ENCODE data around the gene MRPL50. TPM values are rescaled to one million over a fixed set of nuclear protein-coding genes. Genes with fewer than 3 reads are reported as not detected.

MRPL50 gene
- total RNA-seq, 2 donors from 2014 or later = 9.5 to 10.1 TPM

GRCh38 chr9:101352892-101353463 is 45.4 kb downstream of the MRPL50 start:
- Histone ChIP-seq H3K4me3 (no peak overlapping the region), H3K27me3 (no peaks in the 10 kb centered on the region), H3K9me3 (no peaks in the 10 kb centered on the region), H3K4me1 (no peaks in the 10 kb centered on the region), H3K36me3 (no peaks in the 10 kb centered on the region), H3K27ac (no peak overlapping the region), H3K9ac (ENCODE audit: low read depth in 2 of 2, low read length in 2 of 2) (no peak overlapping the region)
- TF ChIP-seq, protein P1, sequence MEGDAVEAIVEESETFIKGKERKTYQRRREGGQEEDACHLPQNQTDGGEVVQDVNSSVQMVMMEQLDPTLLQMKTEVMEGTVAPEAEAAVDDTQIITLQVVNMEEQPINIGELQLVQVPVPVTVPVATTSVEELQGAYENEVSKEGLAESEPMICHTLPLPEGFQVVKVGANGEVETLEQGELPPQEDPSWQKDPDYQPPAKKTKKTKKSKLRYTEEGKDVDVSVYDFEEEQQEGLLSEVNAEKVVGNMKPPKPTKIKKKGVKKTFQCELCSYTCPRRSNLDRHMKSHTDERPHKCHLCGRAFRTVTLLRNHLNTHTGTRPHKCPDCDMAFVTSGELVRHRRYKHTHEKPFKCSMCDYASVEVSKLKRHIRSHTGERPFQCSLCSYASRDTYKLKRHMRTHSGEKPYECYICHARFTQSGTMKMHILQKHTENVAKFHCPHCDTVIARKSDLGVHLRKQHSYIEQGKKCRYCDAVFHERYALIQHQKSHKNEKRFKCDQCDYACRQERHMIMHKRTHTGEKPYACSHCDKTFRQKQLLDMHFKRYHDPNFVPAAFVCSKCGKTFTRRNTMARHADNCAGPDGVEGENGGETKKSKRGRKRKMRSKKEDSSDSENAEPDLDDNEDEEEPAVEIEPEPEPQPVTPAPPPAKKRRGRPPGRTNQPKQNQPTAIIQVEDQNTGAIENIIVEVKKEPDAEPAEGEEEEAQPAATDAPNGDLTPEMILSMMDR (IDR thresholded peaks at IDR 0.05) = no peak
- intact Hi-C loops (cut with DNase I) = no loop called here
- DNase-seq = no peak

- H3K4me1 ChIP-seq = no peaks in the 10 kb centered on the region
- intact Hi-C loops (cut with DNase I) = no loop called here
- H3K27me3 ChIP-seq = no peaks in the 10 kb centered on the region
- no peak overlapping the region for H3K27ac ChIP-seq
- no peaks in the 10 kb centered on the region for H3K36me3 ChIP-seq
- no peak overlapping the region for H3K4me3 ChIP-seq
- no peak overlapping the region for H3K9ac ChIP-seq (ENCODE audit: low read depth in 2 of 2, low read length in 2 of 2)
- TF ChIP-seq, protein P1 (IDR thresholded peaks at IDR 0.05) = no peak
- DNase-seq = no peak
- H3K9me3 ChIP-seq = no peaks in the 10 kb centered on the region
Measured at GRCh38 chr9:101350285-101350684, 48.1 kb downstream of the MRPL50 start.

GRCh38 chr9:101342595-101342994 is 55.8 kb downstream of the MRPL50 start:
- intact Hi-C loops (cut with DNase I) = no loop called here
- no peaks in the 10 kb centered on the region for H3K36me3 ChIP-seq
- H3K27me3 ChIP-seq = no peaks in the 10 kb centered on the region
- no peaks in the 10 kb centered on the region for H3K4me1 ChIP-seq
- no peak for DNase-seq
- no peak overlapping the region for H3K9ac ChIP-seq (ENCODE audit: low read depth in 2 of 2, low read length in 2 of 2)
- no peaks in the 10 kb centered on the region for H3K9me3 ChIP-seq
- H3K4me3 ChIP-seq = no peak overlapping the region
- TF ChIP-seq, protein P1 (IDR thresholded peaks at IDR 0.05) = no peak
- no peak overlapping the region for H3K27ac ChIP-seq

DNA sequence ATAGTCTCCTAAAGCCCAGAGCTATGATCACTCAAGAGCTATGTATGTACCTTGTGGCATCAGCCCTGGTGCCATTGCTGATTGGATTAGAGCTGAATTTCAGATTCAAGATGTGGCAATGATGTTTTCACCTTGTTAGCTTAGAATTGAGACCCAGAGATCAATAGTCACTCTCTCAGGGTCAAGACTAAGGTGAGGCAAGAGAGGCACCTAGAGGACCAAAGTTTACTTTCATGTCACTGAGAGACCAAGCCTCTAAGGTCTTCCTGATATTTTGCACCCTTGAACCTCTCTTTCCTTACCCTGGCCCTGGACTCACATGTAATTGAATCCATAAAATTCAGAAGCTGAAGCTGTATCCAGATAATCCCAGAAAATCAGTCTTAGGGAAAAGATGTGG is 56.5 kb downstream of the MRPL50 start:
- Histone ChIP-seq H3K27ac (no peak overlapping the region), H3K27me3 (no peaks in the 10 kb centered on the region), H3K36me3 (no peaks in the 10 kb centered on the region), H3K4me1 (no peaks in the 10 kb centered on the region), H3K9ac (ENCODE audit: low read depth in 2 of 2, low read length in 2 of 2) (no peak overlapping the region), H3K4me3 (no peak overlapping the region), H3K9me3 (no peaks in the 10 kb centered on the region)
- TF ChIP-seq, protein P1 (IDR thresholded peaks at IDR 0.05) = no peak
- no peak for DNase-seq
- intact Hi-C loops (cut with DNase I) = no loop called here

Other genes with a start within 250 kb of the MRPL50 start
- under 1 TPM in 1 of 2 donors, not detected in 1; 0.30 TPM for gene BAAT, start 13.6 kb downstream of the MRPL50 start, total RNA-seq
- gene ZNF189, start 233 bp upstream of the MRPL50 start, total RNA-seq = 10 to 100 TPM in 1 of 2 donors, 1 to 10 TPM in 1; 9.3 to 17.4 TPM
- 10 to 100 TPM in 1 of 2 donors, 1 to 10 TPM in 1; 3.4 to 33.1 TPM for gene ALDOB, start 37.2 kb upstream of the MRPL50 start, total RNA-seq
- 10 to 100 TPM; 33.3 to 40.9 TPM for gene RNF20, start 135.2 kb upstream of the MRPL50 start, total RNA-seq
- gene PPP3R2, start 196.4 kb upstream of the MRPL50 start, total RNA-seq = not detected